ENCODE data around the gene MSRB1. TPM values are rescaled to one million over a fixed set of nuclear protein-coding genes. Genes with fewer than 3 reads are reported as not detected.

MSRB1 gene
- total and polyA plus RNA-seq, 2 of the 8 experiments (the other 6 are each of a cell fraction or from before 2014, with no cell fraction given), result 28.2 to 51.4 TPM

DNA sequence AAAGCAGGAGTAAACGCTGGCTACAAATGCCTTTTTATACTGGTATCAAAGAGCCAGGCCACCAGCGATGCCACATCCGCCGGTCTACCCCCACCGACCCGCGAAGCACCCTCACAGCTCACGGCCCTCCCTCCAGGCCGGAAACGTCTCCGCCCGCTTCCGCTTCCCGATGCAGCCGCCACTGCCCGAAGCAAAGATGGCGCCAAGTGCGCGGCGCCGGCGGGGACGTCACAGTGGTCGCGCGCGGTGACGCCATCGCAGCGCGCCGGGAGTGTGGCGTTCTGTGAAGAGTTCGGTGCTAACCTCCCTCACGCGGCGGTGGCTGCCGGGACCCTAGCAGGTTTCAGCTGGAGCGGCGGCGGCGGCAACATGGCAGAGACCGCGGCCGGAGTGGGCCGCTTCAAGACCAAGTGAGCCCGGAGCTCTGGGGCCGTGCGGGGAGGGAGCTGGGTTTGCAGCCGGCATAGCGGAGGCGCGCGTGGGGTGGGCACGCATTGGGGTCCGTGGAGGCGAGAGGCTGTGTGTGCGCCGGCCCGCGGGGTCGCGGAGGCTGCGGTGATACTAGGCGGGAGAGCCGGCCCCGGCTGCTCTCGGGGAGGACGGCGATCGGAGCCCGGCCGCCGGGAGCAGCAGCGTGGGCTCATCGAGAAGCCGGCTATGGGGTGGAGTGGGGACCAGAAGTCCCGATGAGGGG, 28.9 kb upstream of the MSRB1 start, which contains the start of gene TBL3:
Gene TBL3, plus strand, starts transcription at position 258 of the 694 bp plus-strand sequence. Its CDS starts 112 bp downstream, at position 370.
- CTCF ChIA-PET (ENCODE audit: partially characterized antibody), result interaction anchor here (0.8 to 2.1 kb wide), 5 partner anchors 12 to 48 kb away, joined by 3 to 8 read pairs (median 5); partner anchors contain the start of gene NDUFB10
- H3K4ac ChIP-seq (replicated peaks; ENCODE audit: insufficient read length, low read depth, low read length), result peak within 1 kb of the TSS; percentile 6
- peak; percentile 77 for TF ChIP-seq TBP (IDR thresholded peaks at IDR 0.05; ENCODE audit: low read depth, low read length)
- no peak for TF ChIP-seq SIRT6 (IDR thresholded peaks at IDR 0.05; ENCODE audit: low read length)
- TF ChIP-seq KDM1A (IDR thresholded peaks at IDR 0.05; ENCODE audit: borderline replicate concordance, low read length), result no peak
- no peak for TF ChIP-seq MAFK (IDR thresholded peaks at IDR 0.05; ENCODE audit: low read depth, low read length)
- TF ChIP-seq CTBP2 (IDR thresholded peaks at IDR 0.05; ENCODE audit: borderline replicate concordance, insufficient read depth, insufficient read length, low read length), result peak; percentile 46
- TF ChIP-seq SP2 (IDR thresholded peaks at IDR 0.05; ENCODE audit: low read length), result no peak
- TF ChIP-seq KDM4A (IDR thresholded peaks at IDR 0.05; ENCODE audit: low read depth, low read length, severe bottlenecking), result peak; percentile 100
- TF ChIP-seq EP300 (IDR thresholded peaks at IDR 0.05; ENCODE audit: borderline replicate concordance in 1 of 2, low read depth in 2 of 2, low read length in 2 of 2), result peak in 1 of 2 experiments; percentile 38; a peak in 1 of 3 replicates

More for the DNA sequence above, 28.9 kb upstream of the MSRB1 start, which contains the start of gene TBL3:
- Histone ChIP-seq H3K4me2 (ENCODE audit: insufficient read depth in 1 of 2, low read depth in 2 of 2, low read length in 2 of 2) (peak within 1 kb of the TSS; percentile 95), H3K27ac (ENCODE audit: low read depth, low read length) (peak within 1 kb of the TSS; percentile 44; the same call in 1 of the 2 replicates), H3K27me3 (replicated peaks in 1 of 4; ENCODE audit: control insufficient read depth in 3 of 4, extremely low read depth in 1 of 4, insufficient read depth in 3 of 4, low read length in 3 of 4) (no peaks in the 10 kb centered on the region), H2BK15ac (ENCODE audit: low read length) (no peak within 1 kb of the TSS), H2BK5ac (ENCODE audit: low read depth, low read length) (peak within 1 kb of the TSS; percentile 95), H2BK20ac (ENCODE audit: low read length) (peak within 1 kb of the TSS; percentile 43; the same call in 1 of the 2 replicates), H4K5ac (ENCODE audit: insufficient read length, low read depth, low read length) (peak within 1 kb of the TSS; percentile 86), H3K4me3 (ENCODE audit: extremely low read depth in 1 of 4, insufficient read depth in 2 of 4, low read depth in 3 of 4, low read length in 4 of 4) (peak within 1 kb of the TSS; percentile 83 to 93 (median 89)), H2AFZ (ENCODE audit: low read length) (peak within 1 kb of the TSS; percentile 54), H3K23ac (ENCODE audit: insufficient read length) (no peak within 1 kb of the TSS), H2BK120ac (replicated peaks; ENCODE audit: low read depth, low read length) (peak within 1 kb of the TSS; percentile 87), H2AK5ac (ENCODE audit: low read depth, low read length) (no peak within 1 kb of the TSS), H2BK12ac (ENCODE audit: low read depth, low read length) (peak within 1 kb of the TSS; percentile 95; the same call in 1 of the 2 replicates), H3K9me3 (ENCODE audit: insufficient read depth in 2 of 2, low read depth in 1 of 2, low read length in 1 of 2) (no peaks in the 10 kb centered on the region), H3K79me2 (ENCODE audit: control insufficient read depth in 1 of 2, insufficient read depth in 2 of 2, low read length in 2 of 2) (peaks cover 3 to 16% of the 10 kb centered on the region in 2 experiments; a peak in 2 of 4 replicates), H4K20me1 (replicated peaks in 1 of 2; ENCODE audit: control insufficient read depth in 1 of 2, insufficient read depth in 2 of 2, low read length in 2 of 2) (peaks cover 2 to 21% of the 10 kb centered on the region in 2 experiments), H3K4me1 (replicated peaks in 1 of 4; ENCODE audit: control insufficient read depth in 3 of 4, insufficient read depth in 4 of 4, low read length in 3 of 4) (peaks cover 0 to 6% (median 5%) of the 10 kb centered on the region in 4 experiments; a peak in 5 of 7 replicates), H3K36me3 (ENCODE audit: control insufficient read depth in 2 of 4, insufficient read depth in 4 of 4, low read length in 3 of 4) (peaks cover 10 to 23% (median 18%) of the 10 kb centered on the region in 4 experiments; a peak in 7 of 8 replicates), H3K9ac (replicated peaks in 1 of 4; ENCODE audit: extremely low read depth in 1 of 4, low read depth in 3 of 4, low read length in 3 of 4) (peak within 1 kb of the TSS; percentile 78 to 90 (median 84)), H4K8ac (ENCODE audit: extremely low read depth, insufficient read depth, low read length) (peak within 1 kb of the TSS; percentile 95), H3K18ac (ENCODE audit: extremely low read depth, low read length) (peak within 1 kb of the TSS; percentile 99), H3K56ac (replicated peaks; ENCODE audit: insufficient read length, low read depth, low read length) (peak within 1 kb of the TSS; percentile 97), H3K79me1 (ENCODE audit: low read depth, low read length) (peaks cover 12% of the 10 kb centered on the region; the same call in 1 of the 2 replicates), H3K14ac (ENCODE audit: insufficient read length) (no peak within 1 kb of the TSS), H4K91ac (replicated peaks; ENCODE audit: insufficient read length, low read length) (peak within 1 kb of the TSS; percentile 95), H3K23me2 (ENCODE audit: low read depth, low read length) (peaks cover 8% of the 10 kb centered on the region)
- DNase-seq (ENCODE audit: low read depth in 1 of 2, low spot score in 2 of 2) (peak; percentile 82 to 99), FAIRE-seq (no peak)
- POLR2A ChIA-PET (ENCODE audit: partially characterized antibody), result interaction anchor here (0.9 to 17.4 kb wide), 10 partner anchors 11 to 984 kb away, joined by 3 to 736 read pairs (median 5); partner anchors contain the start of genes EME2, GFER, MRPS34 and NDUFB10
- WGBS, 2 experiments (ENCODE audit: extremely low coverage in 1 of 2, insufficient coverage in 1 of 2, insufficient read length in 1 of 2, insufficient replicate concordance in 2 of 2, low coverage in 1 of 2, low lambda C conversion rate in 2 of 2, missing lambda C conversion rate in 1 of 2), result 2% methylated on average over 59 of the region's 78 CpGs; no CpG with 5 or more reads in 1 of the 2 experiments

Data from H1 (cell line).